Left lung (tissue), 10 donors: ENCODE measurements around the gene DHX58. TPM values are rescaled to one million over a fixed set of nuclear protein-coding genes. Genes with fewer than 3 reads are reported as not detected.

Experiments
- ATAC-seq: fragments of 200-7000 bp; cut with Tn5 transposase; one replicate; pipeline ENCODE4 v1.9.1; 2020; ENCODE audit warnings: moderate library complexity
- DNase-seq, 4 donors: peaks; one replicate each; pipeline ENCODE4 v3.0.0-alpha.2; 2013 to 2020
- H3K27ac ChIP-seq, 2 donors: fragments of 200-600 bp; sonication (generic) in 1 of 2; one replicate each; pipeline versions ENCODE4 v1.5.0 to v1.8.0; 2020 to 2021
- H3K27me3 ChIP-seq, 2 donors: fragments of 200-600 bp; sonication (generic) in 1 of 2; one replicate each; pipeline versions ENCODE4 v1.5.0 to v1.8.0; 2020 to 2021
- H3K36me3 ChIP-seq, 2 donors: fragments of 200-600 bp; sonication (generic) in 1 of 2; one replicate each; pipeline versions ENCODE4 v1.5.0 to v1.8.0; 2020 to 2021
- H3K4me1 ChIP-seq, 2 donors: fragments of 200-600 bp; one replicate each; pipeline ENCODE4 v1.8.0; 2021
- H3K4me3 ChIP-seq, 2 donors: fragments of 200-600 bp; sonication (generic) in 1 of 2; one replicate each; pipeline versions ENCODE4 v1.5.0 to v1.8.0; 2020 to 2021; ENCODE audit warnings: mild to moderate bottlenecking in 1 of 2
- H3K9me3 ChIP-seq, 2 donors: fragments of 200-600 bp; sonication (generic) in 1 of 2; one replicate each; pipeline versions ENCODE4 v1.5.0 to v1.8.0; 2020 to 2021
- intact Hi-C, 2 donors: fragments of 100-400 bp; cut with DNase I; formaldehyde crosslinking; loops; one replicate each; pipeline versions ENCODE4 v1.11.2 to v1.14.2; 2022
- polyA plus RNA-seq, 6 donors: library from polyadenylated mRNA; unstranded; fragments of 120-200 nt; gene quantifications; one replicate each; pipeline ENCODE4 v1.2.1, GENCODE V29; 2013; ENCODE audit not compliant: insufficient read length in 6 of 6
- total RNA-seq, 2 donors: library from RNA; stranded (reverse); fragmentation: NEBNext Ultra II Directional; extraction: Animal tissue kit (Norgen Biotek cat#: 25700); gene quantifications; one replicate each; pipeline ENCODE4 v1.2.1, GENCODE V29; 2021
- TF ChIP-seq, protein P1 (sequence below), 2 donors: fragments of 200-600 bp; sonication (generic) in 1 of 2; IDR thresholded peaks; one replicate each; pipeline versions ENCODE4 v1.5.0 to v1.8.0; 2021; ENCODE audit warnings: antibody characterized with exemption in 2 of 2
- donor health status: DM: no; HTN: yes; CAD: no.
- donor health status: DM: no; HTN: no; CAD: no.

DHX58 gene
- total and polyA plus RNA-seq, 8 donors: 15.4 to 22.4 (median 19.9) TPM

GRCh38 chr17:42051645-42052044 is 60.9 kb downstream of the DHX58 start:
- TF ChIP-seq, protein P1, sequence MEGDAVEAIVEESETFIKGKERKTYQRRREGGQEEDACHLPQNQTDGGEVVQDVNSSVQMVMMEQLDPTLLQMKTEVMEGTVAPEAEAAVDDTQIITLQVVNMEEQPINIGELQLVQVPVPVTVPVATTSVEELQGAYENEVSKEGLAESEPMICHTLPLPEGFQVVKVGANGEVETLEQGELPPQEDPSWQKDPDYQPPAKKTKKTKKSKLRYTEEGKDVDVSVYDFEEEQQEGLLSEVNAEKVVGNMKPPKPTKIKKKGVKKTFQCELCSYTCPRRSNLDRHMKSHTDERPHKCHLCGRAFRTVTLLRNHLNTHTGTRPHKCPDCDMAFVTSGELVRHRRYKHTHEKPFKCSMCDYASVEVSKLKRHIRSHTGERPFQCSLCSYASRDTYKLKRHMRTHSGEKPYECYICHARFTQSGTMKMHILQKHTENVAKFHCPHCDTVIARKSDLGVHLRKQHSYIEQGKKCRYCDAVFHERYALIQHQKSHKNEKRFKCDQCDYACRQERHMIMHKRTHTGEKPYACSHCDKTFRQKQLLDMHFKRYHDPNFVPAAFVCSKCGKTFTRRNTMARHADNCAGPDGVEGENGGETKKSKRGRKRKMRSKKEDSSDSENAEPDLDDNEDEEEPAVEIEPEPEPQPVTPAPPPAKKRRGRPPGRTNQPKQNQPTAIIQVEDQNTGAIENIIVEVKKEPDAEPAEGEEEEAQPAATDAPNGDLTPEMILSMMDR (IDR thresholded peaks at IDR 0.05): no peak
- intact Hi-C loops: no loop called here
- Histone ChIP-seq H3K36me3 (no peaks in the 10 kb centered on the region), H3K4me3 (no peak overlapping the region), H3K27ac (no peak overlapping the region), H3K27me3 (peaks cover 0 to 37% of the 10 kb centered on the region in 2 donors), H3K9me3 (no peaks in the 10 kb centered on the region), H3K4me1 (peaks cover 0 to 21% of the 10 kb centered on the region in 2 donors)
- DNase-seq (no peak), ATAC-seq (no peak)

Other genes starting within 250 kb of the DHX58 start
- 10 to 100 TPM; 11.0 to 13.3 TPM for gene KLHL11, start 247.3 kb downstream of the DHX58 start, total RNA-seq
- gene KLHL11, start 247.3 kb downstream of the DHX58 start, polyA plus RNA-seq: 1 to 10 TPM; 8.7 to 9.9 (median 9.9) TPM
- gene ACLY, start 193.8 kb downstream of the DHX58 start, total RNA-seq: 100 to 1,000 TPM; 129 to 204 TPM
- 100 to 1,000 TPM in 1 of 6 donors, 10 to 100 TPM in 5; 73.0 to 101 (median 81.8) TPM for gene ACLY, start 193.8 kb downstream of the DHX58 start, polyA plus RNA-seq
- 1 to 10 TPM in 1 of 2 donors, under 1 TPM in 1; 0.73 to 3.2 TPM for gene ODAD4, start 182.1 kb downstream of the DHX58 start, total RNA-seq
- 1 to 10 TPM; 4.4 to 7.8 (median 6.7) TPM for gene ODAD4, start 182.1 kb downstream of the DHX58 start, polyA plus RNA-seq
- 10 to 100 TPM; 61.5 to 64.9 TPM for gene CNP, start 145.9 kb downstream of the DHX58 start, total RNA-seq
- 10 to 100 TPM; 53.4 to 75.4 (median 62.6) TPM for gene CNP, start 145.9 kb downstream of the DHX58 start, polyA plus RNA-seq
- gene DNAJC7, start 95.3 kb downstream of the DHX58 start, total RNA-seq: 10 to 100 TPM; 62.1 to 82.0 TPM
- gene DNAJC7, start 95.3 kb downstream of the DHX58 start, polyA plus RNA-seq: 100 to 1,000 TPM; 131 to 161 (median 141) TPM
- 10 to 100 TPM; 29.6 to 32.3 TPM for gene NKIRAS2, start 92.6 kb downstream of the DHX58 start, total RNA-seq
- 10 to 100 TPM; 43.0 to 50.1 (median 46.9) TPM for gene NKIRAS2, start 92.6 kb downstream of the DHX58 start, polyA plus RNA-seq
- 1 to 10 TPM in 1 of 2 donors, under 1 TPM in 1; 0.58 to 1.2 TPM for gene C17orf113, start 62.1 kb downstream of the DHX58 start, total RNA-seq
- gene C17orf113, start 62.1 kb downstream of the DHX58 start, polyA plus RNA-seq: 1 to 10 TPM; 3.5 to 5.2 (median 4.5) TPM
- under 1 TPM; 0.31 to 0.50 TPM for gene ZNF385C, start 14.2 kb downstream of the DHX58 start, total RNA-seq
- gene ZNF385C, start 14.2 kb downstream of the DHX58 start, polyA plus RNA-seq: 1 to 10 TPM; 2.5 to 3.8 (median 3.0) TPM
- gene KAT2A, start 8.7 kb upstream of the DHX58 start, total RNA-seq: 10 to 100 TPM; 39.9 to 46.8 TPM
- gene KAT2A, start 8.7 kb upstream of the DHX58 start, polyA plus RNA-seq: 10 to 100 TPM; 57.2 to 77.6 (median 73.7) TPM
- gene HSPB9, start 10.1 kb upstream of the DHX58 start, total RNA-seq: not detected
- under 1 TPM; 0.24 to 0.43 (median 0.36) TPM for gene HSPB9, start 10.1 kb upstream of the DHX58 start, polyA plus RNA-seq
- 100 to 1,000 TPM; 139 to 188 TPM for gene RAB5C, start 42.3 kb upstream of the DHX58 start, total RNA-seq
- gene RAB5C, start 42.3 kb upstream of the DHX58 start, polyA plus RNA-seq: 100 to 1,000 TPM in 3 of 6 donors, 10 to 100 TPM in 3; 86.9 to 117 (median 103) TPM
- under 1 TPM in 1 of 2 donors, not detected in 1; 0.16 TPM for gene KCNH4, start 68.4 kb upstream of the DHX58 start, total RNA-seq
- under 1 TPM in 5 of 6 donors, not detected in 1; 0.03 to 0.06 (median 0.04) TPM for gene KCNH4, start 68.4 kb upstream of the DHX58 start, polyA plus RNA-seq
- gene HCRT, start 72.7 kb upstream of the DHX58 start, total RNA-seq: not detected
- gene HCRT, start 72.7 kb upstream of the DHX58 start, polyA plus RNA-seq: not detected
- gene GHDC, start 81.8 kb upstream of the DHX58 start, total RNA-seq: 10 to 100 TPM; 22.5 to 25.8 TPM
- gene GHDC, start 81.8 kb upstream of the DHX58 start, polyA plus RNA-seq: 10 to 100 TPM; 16.0 to 20.5 (median 17.1) TPM
- 10 to 100 TPM; 41.5 to 70.9 TPM for gene STAT5B, start 163.7 kb upstream of the DHX58 start, total RNA-seq
- 10 to 100 TPM; 49.1 to 67.7 (median 57.4) TPM for gene STAT5B, start 163.7 kb upstream of the DHX58 start, polyA plus RNA-seq
- gene STAT5A, start 175.8 kb upstream of the DHX58 start, total RNA-seq: 10 to 100 TPM; 29.3 to 47.4 TPM
- gene STAT5A, start 175.8 kb upstream of the DHX58 start, polyA plus RNA-seq: 10 to 100 TPM; 10.3 to 14.4 (median 11.1) TPM